Mesenchymal stem cell (in vitro differentiated cells and primary cell): ENCODE data around the gene MYLIP.

Experiments
- DNase-seq: peaks from one replicate; pipeline ENCODE4 v3.0.0-alpha.2; 2013
- H2AFZ ChIP-seq: one replicate; pipeline ENCODE4 v1.6.1; 2013; ENCODE audit warnings: low read depth, mild to moderate bottlenecking, control low read depth, inconsistent platforms, low read length, moderate library complexity
- H2AK5ac ChIP-seq: 2 replicates; pipeline ENCODE4 v1.6.1; 2013; ENCODE audit warnings: low read length, moderate library complexity, mild to moderate bottlenecking, inconsistent platforms; ENCODE audit not compliant: severe bottlenecking
- H2BK120ac ChIP-seq: one replicate; pipeline ENCODE4 v1.6.1; 2013; ENCODE audit warnings: low read depth, mild to moderate bottlenecking, inconsistent platforms, low read length, moderate library complexity
- H2BK12ac ChIP-seq, 2 experiments: one replicate each; pipeline ENCODE4 v1.6.1; 2013; ENCODE audit warnings: inconsistent platforms in 2 of 2, low read length in 2 of 2, mild to moderate bottlenecking in 2 of 2, moderate library complexity in 2 of 2, control low read depth in 1 of 2
- H2BK15ac ChIP-seq: one replicate; pipeline ENCODE4 v1.6.1; 2013; ENCODE audit warnings: mild to moderate bottlenecking, low read depth, inconsistent platforms; ENCODE audit not compliant: poor library complexity, severe bottlenecking
- H2BK5ac ChIP-seq: 2 replicates; pipeline ENCODE4 v1.6.1; 2013; ENCODE audit warnings: low read depth, mild to moderate bottlenecking, low read length, control low read depth, inconsistent platforms; ENCODE audit not compliant: poor library complexity, severe bottlenecking
- H3K14ac ChIP-seq, 2 experiments: one replicate each; pipeline ENCODE4 v1.6.1; 2013; ENCODE audit warnings: inconsistent platforms in 2 of 2, low read length in 2 of 2, control low read depth in 1 of 2, mild to moderate bottlenecking in 1 of 2, moderate library complexity in 1 of 2
- H3K18ac ChIP-seq, 2 experiments: one replicate each; pipeline ENCODE4 v1.6.1; 2013; ENCODE audit warnings: inconsistent platforms in 2 of 2, low read length in 2 of 2, control low read depth in 1 of 2, low read depth in 1 of 2, mild to moderate bottlenecking in 1 of 2
- H3K23ac ChIP-seq, 2 experiments: one replicate each; pipeline ENCODE4 v1.6.1; 2013; ENCODE audit warnings: inconsistent platforms in 2 of 2, low read length in 2 of 2, mild to moderate bottlenecking in 2 of 2, moderate library complexity in 2 of 2, control low read depth in 1 of 2
- H3K27ac ChIP-seq: 2 replicates; pipeline ENCODE4 v1.5.1; 2013; ENCODE audit warnings: mild to moderate bottlenecking, moderate library complexity, low read length, control low read depth, inconsistent platforms; ENCODE audit not compliant: poor library complexity, severe bottlenecking
- H3K27me3 ChIP-seq, 2 experiments: 2 replicates each; pipeline versions ENCODE4 v1.6.1 to v1.7.0; 2013; ENCODE audit warnings: low read length in 2 of 2, mild to moderate bottlenecking in 2 of 2, moderate library complexity in 2 of 2, control low read depth in 1 of 2, inconsistent platforms in 1 of 2; ENCODE audit not compliant: control insufficient read depth in 1 of 2, insufficient read depth in 1 of 2
- H3K36me3 ChIP-seq, 2 experiments: 2 replicates each; pipeline versions ENCODE4 v1.6.1 to v1.7.0; 2013; ENCODE audit warnings: low read length in 2 of 2, control low read depth in 1 of 2, inconsistent platforms in 1 of 2, low read depth in 1 of 2, mild to moderate bottlenecking in 1 of 2; ENCODE audit not compliant: insufficient read depth in 2 of 2, control insufficient read depth in 1 of 2
- H3K4ac ChIP-seq, 2 experiments: one replicate each; pipeline ENCODE4 v1.6.1; 2013; ENCODE audit warnings: inconsistent platforms in 2 of 2, low read length in 2 of 2, mild to moderate bottlenecking in 2 of 2, moderate library complexity in 2 of 2, control low read depth in 1 of 2, low read depth in 1 of 2
- H3K4me1 ChIP-seq: 2 replicates; pipeline ENCODE4 v1.6.1; 2013; ENCODE audit warnings: low read depth, low read length, control low read depth; ENCODE audit not compliant: control insufficient read depth, insufficient read depth
- H3K4me2 ChIP-seq: 2 replicates; pipeline ENCODE4 v1.6.1; 2013; ENCODE audit warnings: low read length, mild to moderate bottlenecking, inconsistent platforms; ENCODE audit not compliant: poor library complexity, severe bottlenecking
- H3K4me3 ChIP-seq, 2 experiments: 2 replicates each; pipeline versions ENCODE4 v1.5.1 to v1.7.0; 2013; ENCODE audit warnings: low read length in 2 of 2, mild to moderate bottlenecking in 2 of 2, control low read depth in 1 of 2, low read depth in 1 of 2; ENCODE audit not compliant: insufficient read depth in 1 of 2
- H3K79me1 ChIP-seq: replicated peaks from 2 replicates; pipeline ENCODE4 v1.6.1; 2013; ENCODE audit warnings: mild to moderate bottlenecking, control low read depth, low read length, inconsistent platforms; ENCODE audit not compliant: poor library complexity, severe bottlenecking
- H3K9ac ChIP-seq: 2 replicates; pipeline ENCODE4 v1.7.0; 2013; ENCODE audit warnings: mild to moderate bottlenecking, low read length, moderate library complexity
- H3K9me3 ChIP-seq: 2 replicates; pipeline ENCODE4 v1.7.0; 2013; ENCODE audit warnings: mild to moderate bottlenecking, low read length; ENCODE audit not compliant: control insufficient read depth
- H4K8ac ChIP-seq: one replicate; pipeline ENCODE4 v1.6.1; 2013; ENCODE audit warnings: inconsistent platforms, mild to moderate bottlenecking, low read length, moderate library complexity
- H4K91ac ChIP-seq: one replicate; pipeline ENCODE4 v1.6.1; 2013; ENCODE audit warnings: mild to moderate bottlenecking, low read length, inconsistent platforms
- WGBS: methylation state at CpG from one replicate; pipeline ENCODE4 v1.1.7; 2013; ENCODE audit warnings: mixed read lengths; 5-methylcytosine and 5-hydroxymethylcytosine counted together

MYLIP gene

GRCh38 chr6:16135066-16135465 lies 6.2 kb downstream of the MYLIP start:
- Histone ChIP-seq H3K27ac (no peak overlapping the region), H3K9me3 (no peaks in the 10 kb centered on the region), H2BK15ac (no peak overlapping the region), H2AK5ac (peak overlapping the region; percentile 96), H2BK5ac (no peak overlapping the region), H3K36me3 (peaks cover 0 to 24% of the 10 kb centered on the region in 2 experiments), H3K4ac (no peak overlapping the region), H2BK120ac (no peak overlapping the region), H3K79me1 (peaks cover 9% of the 10 kb centered on the region), H4K91ac (no peak overlapping the region), H2AFZ (no peak overlapping the region), H3K4me1 (peaks cover 2% of the 10 kb centered on the region), H3K14ac (peak overlapping the region in 1 of 2 experiments; percentile 71), H3K27me3 (no peaks in the 10 kb centered on the region), H3K4me3 (peak overlapping the region in 1 of 2 experiments; percentile 20), H4K8ac (no peak overlapping the region), H3K23ac (no peak overlapping the region), H3K4me2 (no peak overlapping the region), H2BK12ac (no peak overlapping the region), H3K18ac (peak overlapping the region in 1 of 2 experiments; percentile 48), H3K9ac (peak overlapping the region; percentile 34)
- DNase-seq, result no peak

GRCh38 chr6:16136091-16136490 lies 7.2 kb downstream of the MYLIP start:
- H2BK12ac ChIP-seq, result no peak overlapping the region
- H2BK5ac ChIP-seq, result no peak overlapping the region
- no peak overlapping the region for H3K18ac ChIP-seq
- H3K23ac ChIP-seq, result no peak overlapping the region
- no peak overlapping the region for H4K8ac ChIP-seq
- H2AFZ ChIP-seq, result no peak overlapping the region
- H3K9ac ChIP-seq, result no peak overlapping the region
- peaks cover 3 to 31% of the 10 kb centered on the region in 2 experiments for H3K36me3 ChIP-seq
- H3K79me1 ChIP-seq, result peaks cover 14% of the 10 kb centered on the region
- H3K9me3 ChIP-seq, result no peaks in the 10 kb centered on the region
- no peak overlapping the region for H3K4me2 ChIP-seq
- WGBS, result 44% methylated on average over 2 of the region's 3 CpGs
- no peaks in the 10 kb centered on the region for H3K27me3 ChIP-seq
- H3K27ac ChIP-seq, result no peak overlapping the region
- H3K4me3 ChIP-seq, result peak overlapping the region in 1 of 2 experiments; percentile 63
- no peak overlapping the region for H3K14ac ChIP-seq
- no peak overlapping the region for H2AK5ac ChIP-seq
- DNase-seq, result no peak
- no peak overlapping the region for H2BK15ac ChIP-seq
- H2BK120ac ChIP-seq, result no peak overlapping the region
- peaks cover 2% of the 10 kb centered on the region for H3K4me1 ChIP-seq
- no peak overlapping the region for H4K91ac ChIP-seq
- H3K4ac ChIP-seq, result no peak overlapping the region

GRCh38 chr6:16136621-16137450 lies 8.0 kb downstream of the MYLIP start:
- no peak overlapping the region for H4K91ac ChIP-seq
- no peak overlapping the region for H3K4ac ChIP-seq
- WGBS, result 0% methylated on average over 1 of the region's 5 CpGs
- H3K79me1 ChIP-seq, result peaks cover 17% of the 10 kb centered on the region
- H3K4me2 ChIP-seq, result no peak overlapping the region
- peak overlapping the region; percentile 79 for H3K9ac ChIP-seq
- no peak overlapping the region for H2BK120ac ChIP-seq
- H2AK5ac ChIP-seq, result no peak overlapping the region
- DNase-seq, result peak; percentile 86
- H3K23ac ChIP-seq, result no peak overlapping the region
- peaks cover 6 to 34% of the 10 kb centered on the region in 2 experiments for H3K36me3 ChIP-seq
- no peak overlapping the region for H2BK15ac ChIP-seq
- H3K4me3 ChIP-seq, result peak overlapping the region in 1 of 2 experiments; percentile 63
- no peak overlapping the region for H2BK5ac ChIP-seq
- H3K27me3 ChIP-seq, result no peaks in the 10 kb centered on the region
- no peak overlapping the region for H2AFZ ChIP-seq
- H4K8ac ChIP-seq, result no peak overlapping the region
- H3K9me3 ChIP-seq, result no peaks in the 10 kb centered on the region
- H3K14ac ChIP-seq, result no peak overlapping the region
- no peak overlapping the region for H3K18ac ChIP-seq
- H2BK12ac ChIP-seq, result no peak overlapping the region
- peak overlapping the region; percentile 37 for H3K27ac ChIP-seq
- peaks cover 2% of the 10 kb centered on the region for H3K4me1 ChIP-seq

GRCh38 chr6:16137451-16137801 lies 8.5 kb downstream of the MYLIP start:
- no peak overlapping the region for H2AFZ ChIP-seq
- H3K36me3 ChIP-seq, result peaks cover 8 to 37% of the 10 kb centered on the region in 2 experiments
- H3K79me1 ChIP-seq, result peaks cover 17% of the 10 kb centered on the region
- H2BK120ac ChIP-seq, result no peak overlapping the region
- DNase-seq, result no peak
- H3K23ac ChIP-seq, result no peak overlapping the region
- peak overlapping the region; percentile 79 for H3K9ac ChIP-seq
- H3K27me3 ChIP-seq, result no peaks in the 10 kb centered on the region
- H2BK15ac ChIP-seq, result no peak overlapping the region
- H2AK5ac ChIP-seq, result no peak overlapping the region
- no peak overlapping the region for H3K14ac ChIP-seq
- no peak overlapping the region for H3K18ac ChIP-seq
- H2BK5ac ChIP-seq, result no peak overlapping the region
- H3K4me2 ChIP-seq, result no peak overlapping the region
- peak overlapping the region in 1 of 2 experiments; percentile 27 for H3K4me3 ChIP-seq
- H3K4me1 ChIP-seq, result peaks cover 2% of the 10 kb centered on the region
- H4K91ac ChIP-seq, result no peak overlapping the region
- H3K9me3 ChIP-seq, result peaks cover 3% of the 10 kb centered on the region
- no peak overlapping the region for H3K27ac ChIP-seq
- H4K8ac ChIP-seq, result no peak overlapping the region
- H3K4ac ChIP-seq, result no peak overlapping the region
- H2BK12ac ChIP-seq, result no peak overlapping the region
